ENCODE results near the gene JARID2. TPM values are rescaled to one million over a fixed set of nuclear protein-coding genes. Genes with fewer than 3 reads are reported as not detected.
A peak's percentile ranks its signal among the peaks of the same experiment; 100 is the strongest.

JARID2 gene
- total and polyA plus RNA-seq, 10 of the 15 experiments (the other 5 are each of a cell fraction or from before 2014, with no cell fraction given), result 4.2 to 21.6 (median 11.7) TPM

DNA sequence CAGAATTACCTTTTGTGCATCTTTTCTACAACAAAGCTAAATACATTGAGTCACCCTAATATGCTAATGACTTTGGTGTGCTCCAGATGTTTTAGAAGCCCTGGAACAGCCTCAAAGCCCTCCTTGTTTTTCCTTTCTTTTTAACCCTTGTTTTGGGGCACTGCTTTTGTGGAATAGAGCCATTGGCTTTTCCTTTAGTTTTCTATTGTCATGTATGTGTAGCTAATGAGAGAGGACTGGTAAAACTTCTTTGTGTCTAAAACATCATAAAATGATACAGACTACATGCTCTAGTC, 158.8 kb downstream of the JARID2 start:
- no TSS peak for BruUV-seq (replicated peaks)
- H3K4me1 ChIP-seq (ENCODE audit: control insufficient read depth, insufficient read depth, low read length), result peaks cover 20% of the 10 kb centered on the region

More for the DNA sequence above, 158.8 kb downstream of the JARID2 start:
- POLR2A ChIA-PET, result interaction anchor here (0.7 to 2.7 kb wide), 10 partner anchors 8 to 82 kb away, joined by 3 to 9 read pairs (median 4); no protein-coding TSS in a partner anchor
- peak overlapping the region; percentile 4; the same call in 1 of the 2 replicates for H3K4me2 ChIP-seq (ENCODE audit: control insufficient read depth, insufficient read depth)
- in situ Hi-C loops (cut with MboI), result no loop called here
- SMC1A ChIA-PET (ENCODE audit: uncharacterized antibody, unreplicated experiment), result interaction anchor here (0.6 to 7.4 kb wide), 13 partner anchors 7 to 170 kb away, joined by 3 to 111 read pairs (median 7); no protein-coding TSS in a partner anchor
- H3K9ac ChIP-seq (ENCODE audit: control insufficient read depth, insufficient read depth, low read length), result no peak overlapping the region
- peaks cover 5% of the 10 kb centered on the region for H4K20me1 ChIP-seq (ENCODE audit: control insufficient read depth, insufficient read depth)
- H3K36me3 ChIP-seq (ENCODE audit: control insufficient read depth in 2 of 2, insufficient read depth in 2 of 2, low read length in 1 of 2), result no peaks in the 10 kb centered on the region
- TF ChIP-seq ZNF274 (IDR thresholded peaks at IDR 0.05; ENCODE audit: insufficient read depth, insufficient read length) (no peak), POU2F2 (IDR thresholded peaks at IDR 0.05; ENCODE audit: borderline replicate concordance, low read depth, low read length) (no peak), SMAD1 (IDR thresholded peaks at IDR 0.05; ENCODE audit: low read depth, partially characterized antibody) (no peak), IRF4 (IDR thresholded peaks at IDR 0.05; ENCODE audit: low read depth, low read length) (no peak), MTA3 (IDR thresholded peaks at IDR 0.05; ENCODE audit: borderline replicate concordance, low read length) (no peak)
- TF ChIP-seq, protein P1, sequence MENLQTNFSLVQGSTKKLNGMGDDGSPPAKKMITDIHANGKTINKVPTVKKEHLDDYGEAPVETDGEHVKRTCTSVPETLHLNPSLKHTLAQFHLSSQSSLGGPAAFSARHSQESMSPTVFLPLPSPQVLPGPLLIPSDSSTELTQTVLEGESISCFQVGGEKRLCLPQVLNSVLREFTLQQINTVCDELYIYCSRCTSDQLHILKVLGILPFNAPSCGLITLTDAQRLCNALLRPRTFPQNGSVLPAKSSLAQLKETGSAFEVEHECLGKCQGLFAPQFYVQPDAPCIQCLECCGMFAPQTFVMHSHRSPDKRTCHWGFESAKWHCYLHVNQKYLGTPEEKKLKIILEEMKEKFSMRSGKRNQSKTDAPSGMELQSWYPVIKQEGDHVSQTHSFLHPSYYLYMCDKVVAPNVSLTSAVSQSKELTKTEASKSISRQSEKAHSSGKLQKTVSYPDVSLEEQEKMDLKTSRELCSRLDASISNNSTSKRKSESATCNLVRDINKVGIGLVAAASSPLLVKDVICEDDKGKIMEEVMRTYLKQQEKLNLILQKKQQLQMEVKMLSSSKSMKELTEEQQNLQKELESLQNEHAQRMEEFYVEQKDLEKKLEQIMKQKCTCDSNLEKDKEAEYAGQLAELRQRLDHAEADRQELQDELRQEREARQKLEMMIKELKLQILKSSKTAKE (IDR thresholded peaks at IDR 0.05; ENCODE audit: low read depth, poor library complexity, severe bottlenecking), result peak; percentile 0
- TF ChIP-seq, protein P2, sequence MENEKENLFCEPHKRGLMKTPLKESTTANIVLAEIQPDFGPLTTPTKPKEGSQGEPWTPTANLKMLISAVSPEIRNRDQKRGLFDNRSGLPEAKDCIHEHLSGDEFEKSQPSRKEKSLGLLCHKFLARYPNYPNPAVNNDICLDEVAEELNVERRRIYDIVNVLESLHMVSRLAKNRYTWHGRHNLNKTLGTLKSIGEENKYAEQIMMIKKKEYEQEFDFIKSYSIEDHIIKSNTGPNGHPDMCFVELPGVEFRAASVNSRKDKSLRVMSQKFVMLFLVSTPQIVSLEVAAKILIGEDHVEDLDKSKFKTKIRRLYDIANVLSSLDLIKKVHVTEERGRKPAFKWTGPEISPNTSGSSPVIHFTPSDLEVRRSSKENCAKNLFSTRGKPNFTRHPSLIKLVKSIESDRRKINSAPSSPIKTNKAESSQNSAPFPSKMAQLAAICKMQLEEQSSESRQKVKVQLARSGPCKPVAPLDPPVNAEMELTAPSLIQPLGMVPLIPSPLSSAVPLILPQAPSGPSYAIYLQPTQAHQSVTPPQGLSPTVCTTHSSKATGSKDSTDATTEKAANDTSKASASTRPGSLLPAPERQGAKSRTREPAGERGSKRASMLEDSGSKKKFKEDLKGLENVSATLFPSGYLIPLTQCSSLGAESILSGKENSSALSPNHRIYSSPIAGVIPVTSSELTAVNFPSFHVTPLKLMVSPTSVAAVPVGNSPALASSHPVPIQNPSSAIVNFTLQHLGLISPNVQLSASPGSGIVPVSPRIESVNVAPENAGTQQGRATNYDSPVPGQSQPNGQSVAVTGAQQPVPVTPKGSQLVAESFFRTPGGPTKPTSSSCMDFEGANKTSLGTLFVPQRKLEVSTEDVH (IDR thresholded peaks at IDR 0.05; ENCODE audit: low read depth, partially characterized antibody), result no peak
- CTCF ChIA-PET, result interaction anchor here (1.0 to 2.5 kb wide), 10 partner anchors 8 to 216 kb away, joined by 3 to 10 read pairs (median 4); no protein-coding TSS in a partner anchor
- FAIRE-seq, result no peak
- H3K9me3 ChIP-seq (replicated peaks; ENCODE audit: control insufficient read depth, insufficient read depth, low read length), result no peaks in the 10 kb centered on the region
- no peaks in the 10 kb centered on the region for H3K27me3 ChIP-seq (replicated peaks in 1 of 2; ENCODE audit: control insufficient read depth in 2 of 2, insufficient read depth in 2 of 2, low read length in 1 of 2)
- peaks cover 92% of the 10 kb centered on the region for H3K79me2 ChIP-seq (ENCODE audit: control insufficient read depth, insufficient read depth, low read length)
- no peak overlapping the region for H3K27ac ChIP-seq (ENCODE audit: control insufficient read depth, insufficient read depth)
- intact Hi-C loops (cut with micrococcal nuclease; ENCODE audit: unreplicated experiment), result no loop called here
- H3K4me3 ChIP-seq, result no peak overlapping the region
- ATAC-seq, result no peak
- RAD21 ChIA-PET (ENCODE audit: unreplicated experiment), result interaction anchor here (0.8 to 2.7 kb wide), 6 partner anchors 14 to 159 kb away, joined by 3 to 12 read pairs (median 3); no protein-coding TSS in a partner anchor
- H2AFZ ChIP-seq (ENCODE audit: control insufficient read depth, low read depth, low read length), result no peak overlapping the region
- no peak for DNase-seq (ENCODE audit: low read depth, low spot score)
